ENCODE results near the gene KANSL1. TPM values are rescaled to one million over a fixed set of nuclear protein-coding genes. Genes with fewer than 3 reads are reported as not detected.
A peak's percentile ranks its signal among the peaks of the same experiment; 100 is the strongest.
"Not testable (repeated sequence)": the region's sequence is repeated elsewhere in the genome, so short reads cannot be mapped to it uniquely, and the experiment has no call there.

KANSL1 gene
- total and polyA plus RNA-seq, 10 of the 15 experiments (the other 5 are each of a cell fraction or from before 2014, with no cell fraction given) = 4.7 to 60.6 (median 28.0) TPM

DNA sequence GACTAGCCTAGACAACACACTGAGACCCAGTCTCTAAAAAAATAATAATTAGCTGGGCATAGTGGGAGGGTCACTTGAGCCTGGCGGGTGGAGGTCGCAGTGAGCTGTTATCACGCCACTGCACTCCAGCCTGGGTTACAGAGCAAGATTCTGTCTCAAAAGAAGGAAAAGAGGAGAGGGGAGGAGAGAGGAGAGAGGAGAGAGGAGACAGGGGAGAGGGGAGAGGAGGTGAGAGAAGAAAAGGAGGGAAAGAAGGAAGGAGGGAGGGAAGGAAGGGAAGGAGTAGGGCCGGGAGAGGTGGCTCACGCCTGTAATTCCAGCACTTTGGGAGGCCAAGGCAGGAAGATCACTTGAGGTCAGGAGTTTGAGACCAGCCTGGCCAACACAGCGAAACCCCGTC is 9.8 kb downstream of the KANSL1 start:
- H3K27ac ChIP-seq (ENCODE audit: control insufficient read depth, insufficient read depth); in situ Hi-C loops (cut with MboI); FAIRE-seq; H3K27me3 ChIP-seq (replicated peaks in 1 of 2; ENCODE audit: control insufficient read depth in 2 of 2, insufficient read depth in 2 of 2, low read length in 1 of 2); intact Hi-C loops (cut with micrococcal nuclease; ENCODE audit: unreplicated experiment); H3K36me3 ChIP-seq (ENCODE audit: control insufficient read depth in 2 of 2, insufficient read depth in 2 of 2, low read length in 1 of 2); H2AFZ ChIP-seq (ENCODE audit: control insufficient read depth, low read depth, low read length); H3K4me3 ChIP-seq; DNase-seq (ENCODE audit: low read depth, low spot score); H3K9me3 ChIP-seq (replicated peaks; ENCODE audit: control insufficient read depth, insufficient read depth, low read length); ATAC-seq; H3K9ac ChIP-seq (ENCODE audit: control insufficient read depth, insufficient read depth, low read length); H3K4me2 ChIP-seq (ENCODE audit: control insufficient read depth, insufficient read depth); BruUV-seq (replicated peaks): not testable (repeated sequence)
- peak; percentile 78; the same call in 1 of the 2 replicates for TF ChIP-seq HDGF (IDR thresholded peaks at IDR 0.05)
- 0 out of 2 replicates have a peak, but pooled peaks have one; percentile 34 for TF ChIP-seq NBN (IDR thresholded peaks at IDR 0.05)
- TF ChIP-seq POLR2AphosphoS5 (IDR thresholded peaks at IDR 0.05; ENCODE audit: low read length) = 0 out of 2 replicates have a peak, but pooled peaks have one; percentile 14
- TF ChIP-seq, protein P1, sequence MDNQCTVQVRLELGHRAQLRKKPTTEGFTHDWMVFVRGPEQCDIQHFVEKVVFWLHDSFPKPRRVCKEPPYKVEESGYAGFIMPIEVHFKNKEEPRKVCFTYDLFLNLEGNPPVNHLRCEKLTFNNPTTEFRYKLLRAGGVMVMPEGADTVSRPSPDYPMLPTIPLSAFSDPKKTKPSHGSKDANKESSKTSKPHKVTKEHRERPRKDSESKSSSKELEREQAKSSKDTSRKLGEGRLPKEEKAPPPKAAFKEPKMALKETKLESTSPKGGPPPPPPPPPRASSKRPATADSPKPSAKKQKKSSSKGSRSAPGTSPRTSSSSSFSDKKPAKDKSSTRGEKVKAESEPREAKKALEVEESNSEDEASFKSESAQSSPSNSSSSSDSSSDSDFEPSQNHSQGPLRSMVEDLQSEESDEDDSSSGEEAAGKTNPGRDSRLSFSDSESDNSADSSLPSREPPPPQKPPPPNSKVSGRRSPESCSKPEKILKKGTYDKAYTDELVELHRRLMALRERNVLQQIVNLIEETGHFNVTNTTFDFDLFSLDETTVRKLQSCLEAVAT (IDR thresholded peaks at IDR 0.05) = 0 out of 2 replicates have a peak, but pooled peaks have one; percentile 42
- ChIA-PET POLR2A (interaction anchor here (1.1 to 3.1 kb wide), 4 partner anchors 17 to 74 kb away, joined by 3 to 11 read pairs (median 8); no protein-coding TSS in a partner anchor), SMC1A (ENCODE audit: uncharacterized antibody, unreplicated experiment) (interaction anchor here (0.7 to 24.2 kb wide), 12 partner anchors 9 to 139 kb away, joined by 3 to 478 read pairs (median 4); no protein-coding TSS in a partner anchor), CTCF (interaction anchor here (0.9 to 7.1 kb wide), 13 partner anchors 9 to 138 kb away, joined by 3 to 120 read pairs (median 5); partner anchors contain the start of gene KANSL1), RAD21 (ENCODE audit: unreplicated experiment) (interaction anchor here (1.2 to 7.4 kb wide), 8 partner anchors 19 to 139 kb away, joined by 3 to 102 read pairs (median 6); no protein-coding TSS in a partner anchor)
- Histone ChIP-seq H3K79me2 (ENCODE audit: control insufficient read depth, insufficient read depth, low read length) (peaks cover 100% of the 10 kb centered on the region), H4K20me1 (ENCODE audit: control insufficient read depth, insufficient read depth) (peaks cover 11% of the 10 kb centered on the region; the same call in 1 of the 2 replicates), H3K4me1 (ENCODE audit: control insufficient read depth, insufficient read depth, low read length) (peaks cover 47% of the 10 kb centered on the region)
- WGBS (ENCODE audit: insufficient coverage, insufficient replicate concordance, low lambda C conversion rate, missing lambda C conversion rate) = 93% methylated on average over 7 of the region's 7 CpGs

DNA sequence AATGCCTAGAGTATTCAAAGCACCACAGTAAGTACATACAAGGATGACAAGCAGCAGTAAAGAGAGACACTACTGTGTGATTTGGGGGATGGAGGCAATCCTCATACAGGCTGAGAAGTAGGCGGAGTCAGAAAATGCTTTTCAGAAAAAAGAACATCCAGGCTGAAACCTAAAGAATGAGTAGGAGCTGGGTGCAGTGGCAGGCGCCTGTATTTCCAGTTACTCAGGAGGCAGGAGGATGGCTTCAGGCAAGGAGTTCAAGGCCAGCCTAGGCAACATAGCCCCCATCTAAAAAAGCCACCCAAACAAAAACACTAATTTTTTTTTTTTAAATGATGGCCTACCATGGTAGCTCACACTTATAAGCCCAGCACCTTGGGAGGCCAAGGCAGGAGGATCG is 10.3 kb downstream of the KANSL1 start:
- H3K27ac ChIP-seq (ENCODE audit: control insufficient read depth, insufficient read depth) = no peak overlapping the region
- peaks cover 100% of the 10 kb centered on the region for H3K79me2 ChIP-seq (ENCODE audit: control insufficient read depth, insufficient read depth, low read length)
- H3K9ac ChIP-seq (ENCODE audit: control insufficient read depth, insufficient read depth, low read length) = no peak overlapping the region
- no peaks in the 10 kb centered on the region for H3K9me3 ChIP-seq (replicated peaks; ENCODE audit: control insufficient read depth, insufficient read depth, low read length)
- WGBS (ENCODE audit: insufficient coverage, insufficient replicate concordance, low lambda C conversion rate, missing lambda C conversion rate) = 85% methylated on average over 3 of the region's 3 CpGs
- H4K20me1 ChIP-seq (ENCODE audit: control insufficient read depth, insufficient read depth) = peaks cover 11% of the 10 kb centered on the region; the same call in 1 of the 2 replicates
- no peaks in the 10 kb centered on the region for H3K27me3 ChIP-seq (replicated peaks in 1 of 2; ENCODE audit: control insufficient read depth in 2 of 2, insufficient read depth in 2 of 2, low read length in 1 of 2)
- peak overlapping the region; percentile 29 for H3K4me2 ChIP-seq (ENCODE audit: control insufficient read depth, insufficient read depth)
- ChIA-PET POLR2A (interaction anchor here (1.1 to 3.1 kb wide), 4 partner anchors 16 to 74 kb away, joined by 3 to 11 read pairs (median 8); no protein-coding TSS in a partner anchor), SMC1A (ENCODE audit: uncharacterized antibody, unreplicated experiment) (interaction anchor here (1.0 to 24.2 kb wide), 10 partner anchors 8 to 139 kb away, joined by 3 to 478 read pairs (median 46); no protein-coding TSS in a partner anchor), CTCF (interaction anchor here (0.9 to 7.1 kb wide), 12 partner anchors 10 to 138 kb away, joined by 4 to 120 read pairs (median 8); partner anchors contain the start of gene KANSL1), RAD21 (ENCODE audit: unreplicated experiment) (interaction anchor here (1.0 to 7.4 kb wide), 6 partner anchors 28 to 138 kb away, joined by 3 to 102 read pairs (median 5); no protein-coding TSS in a partner anchor)
- no peak overlapping the region for H2AFZ ChIP-seq (ENCODE audit: control insufficient read depth, low read depth, low read length)
- FAIRE-seq = no peak
- peaks cover 0 to 3% of the 10 kb centered on the region in 2 experiments; a peak in 2 of 4 replicates for H3K36me3 ChIP-seq (ENCODE audit: control insufficient read depth in 2 of 2, insufficient read depth in 2 of 2, low read length in 1 of 2)
- peak; percentile 8 for ATAC-seq
- intact Hi-C loops (cut with micrococcal nuclease; ENCODE audit: unreplicated experiment) = no loop called here
- in situ Hi-C loops (cut with MboI) = no loop called here
- TF ChIP-seq POLR2AphosphoS5 (IDR thresholded peaks at IDR 0.05; ENCODE audit: low read length) = 0 out of 2 replicates have a peak, but pooled peaks have one; percentile 9
- TF ChIP-seq RELA (IDR thresholded peaks at IDR 0.05; ENCODE audit: borderline replicate concordance, partially characterized antibody) = no peak
- no peak overlapping the region for H3K4me3 ChIP-seq
- no TSS peak for BruUV-seq (replicated peaks)
- DNase-seq (ENCODE audit: low read depth, low spot score) = no peak
- peaks cover 51% of the 10 kb centered on the region for H3K4me1 ChIP-seq (ENCODE audit: control insufficient read depth, insufficient read depth, low read length)
